HG02759 (cell line): ENCODE data around the gene RNF44.
A peak's percentile ranks its signal among the peaks of the same experiment; 100 is the strongest.

ENCODE experiments used
- ATAC-seq: cut with Tn5 transposase; IDR thresholded peaks from one replicate; pipeline ENCODE4 v1.9.1; 2021; ENCODE audit warnings: mild to moderate bottlenecking, moderate library complexity; ENCODE audit not compliant: unreplicated experiment

Gene RNF44

GRCh38 chr5:176536902-176537553, at the start of gene RNF44:
Gene RNF44, minus strand, starts transcription at chr5:176537402. Its CDS starts 4,930 bp downstream, at chr5:176532472.
- peak; percentile 60 for ATAC-seq

GRCh38 chr5:176583076-176583475, 45.9 kb upstream of the RNF44 start:
- ATAC-seq: no peak

- ATAC-seq: no peak
Observed at GRCh38 chr5:176581361-176581760, 44.2 kb upstream of the RNF44 start.

- no peak for ATAC-seq
Observed at GRCh38 chr5:176579323-176579722, 42.1 kb upstream of the RNF44 start.

- ATAC-seq: no peak
Observed at GRCh38 chr5:176578391-176578808, 41.2 kb upstream of the RNF44 start.

- no peak for ATAC-seq
Observed at GRCh38 chr5:176577312-176578176, 40.3 kb upstream of the RNF44 start.

GRCh38 chr5:176575488-176576422, 38.6 kb upstream of the RNF44 start:
- ATAC-seq: no peak

- ATAC-seq: no peak
Observed at GRCh38 chr5:176575066-176575465, 37.9 kb upstream of the RNF44 start.

- ATAC-seq: no peak
Observed at GRCh38 chr5:176574297-176574591, 37.0 kb upstream of the RNF44 start.

GRCh38 chr5:176573564-176574296, 36.5 kb upstream of the RNF44 start:
- peak; percentile 73 for ATAC-seq

- ATAC-seq: no peak
Observed at GRCh38 chr5:176570044-176570443, 32.8 kb upstream of the RNF44 start.

- no peak for ATAC-seq
Observed at GRCh38 chr5:176568657-176569056, 31.5 kb upstream of the RNF44 start.

GRCh38 chr5:176565760-176566288, 28.6 kb upstream of the RNF44 start:
- no peak for ATAC-seq

- ATAC-seq: no peak
Observed at GRCh38 chr5:176564002-176564401, 26.8 kb upstream of the RNF44 start.

- no peak for ATAC-seq
Observed at GRCh38 chr5:176562189-176562588, 25.0 kb upstream of the RNF44 start.

GRCh38 chr5:176561259-176561658, 24.1 kb upstream of the RNF44 start:
- no peak for ATAC-seq

- no peak for ATAC-seq
Observed at GRCh38 chr5:176560364-176560763, 23.2 kb upstream of the RNF44 start.

GRCh38 chr5:176559683-176560082, 22.5 kb upstream of the RNF44 start:
- ATAC-seq: no peak

GRCh38 chr5:176557846-176558245, 20.6 kb upstream of the RNF44 start:
- no peak for ATAC-seq
